Hematopoietic multipotent progenitor cell treated with erythropoietin and hydrocortisone succinate and interleukin-3 and kit ligand, for 4 days (in vitro differentiated cells): ENCODE data around the gene MAB21L3.
"Not testable (repeated sequence)": the region's sequence is repeated elsewhere in the genome, so short reads cannot be mapped to it uniquely, and the experiment has no call there.

Source experiments
- DNase-seq: peaks from one replicate; pipeline ENCODE4 v3.0.0-alpha.2; 2015

MAB21L3 gene

GRCh38 chr1:116139592-116140134, 28.5 kb downstream of the MAB21L3 start:
- DNase-seq = no peak

GRCh38 chr1:116144151-116144550, 33.0 kb downstream of the MAB21L3 start:
- no peak for DNase-seq

GRCh38 chr1:116146447-116147113, 35.4 kb downstream of the MAB21L3 start:
- DNase-seq = not testable (repeated sequence)

- DNase-seq = no peak
Measured at GRCh38 chr1:116147114-116147510, 35.9 kb downstream of the MAB21L3 start.

GRCh38 chr1:116147972-116148371, 36.8 kb downstream of the MAB21L3 start:
- no peak for DNase-seq

- no peak for DNase-seq
Measured at GRCh38 chr1:116148967-116149366, 37.8 kb downstream of the MAB21L3 start.

- no peak for DNase-seq
Measured at GRCh38 chr1:116150368-116150767, 39.2 kb downstream of the MAB21L3 start.

- DNase-seq = peak; percentile 89
Measured at GRCh38 chr1:116151739-116152576, 40.8 kb downstream of the MAB21L3 start.

- DNase-seq = no peak
Measured at GRCh38 chr1:116152577-116152943, 41.4 kb downstream of the MAB21L3 start.

- no peak for DNase-seq
Measured at GRCh38 chr1:116152950-116153691, 41.9 kb downstream of the MAB21L3 start.

- DNase-seq = no peak
Measured at GRCh38 chr1:116153692-116154031, 42.5 kb downstream of the MAB21L3 start.

- DNase-seq = no peak
Measured at GRCh38 chr1:116154536-116154935, 43.3 kb downstream of the MAB21L3 start.

- no peak for DNase-seq
Measured at GRCh38 chr1:116157096-116157495, 45.9 kb downstream of the MAB21L3 start.

- no peak for DNase-seq
Measured at GRCh38 chr1:116159177-116159576, 48.0 kb downstream of the MAB21L3 start.

- no peak for DNase-seq
Measured at GRCh38 chr1:116159611-116160010, 48.4 kb downstream of the MAB21L3 start.

GRCh38 chr1:116161390-116161789, 50.2 kb downstream of the MAB21L3 start:
- DNase-seq = no peak

- DNase-seq = no peak
Measured at GRCh38 chr1:116161877-116162390, 50.7 kb downstream of the MAB21L3 start.

GRCh38 chr1:116163533-116163932, 52.3 kb downstream of the MAB21L3 start:
- no peak for DNase-seq

- DNase-seq = no peak
Measured at GRCh38 chr1:116164150-116164549, 53.0 kb downstream of the MAB21L3 start.

GRCh38 chr1:116164604-116165368, 53.6 kb downstream of the MAB21L3 start:
- DNase-seq = peak; percentile 13

- no peak for DNase-seq
Measured at GRCh38 chr1:116165572-116165971, 54.4 kb downstream of the MAB21L3 start.

- DNase-seq = peak; percentile 29
Measured at GRCh38 chr1:116166011-116166571, 54.9 kb downstream of the MAB21L3 start.
